ENCODE results near the gene TNFSF12.

GRCh38 chr17:7515911-7516610, 32.8 kb upstream of the TNFSF12 start:
- no peak for TF ChIP-seq ZFP3 (CRISPR knock-in tag; IDR thresholded peaks at IDR 0.05)
- TF ChIP-seq PATZ1 (CRISPR knock-in tag; IDR thresholded peaks at IDR 0.05; ENCODE audit: borderline replicate concordance), result no peak
- TF ChIP-seq ARNTL (CRISPR knock-in tag; IDR thresholded peaks at IDR 0.05; ENCODE audit: borderline replicate concordance, low read depth), result no peak
- TF ChIP-seq RARB (CRISPR knock-in tag; IDR thresholded peaks at IDR 0.05), result no peak
- TF ChIP-seq CSDC2 (CRISPR knock-in tag; IDR thresholded peaks at IDR 0.05), result no peak
- TF ChIP-seq ZNF8 (CRISPR knock-in tag; IDR thresholded peaks at IDR 0.05), result no peak
- TF ChIP-seq TCF4 (CRISPR knock-in tag; IDR thresholded peaks at IDR 0.05; ENCODE audit: borderline replicate concordance), result no peak
- no peak for TF ChIP-seq ZC3H10 (CRISPR knock-in tag; IDR thresholded peaks at IDR 0.05)
- no peak for TF ChIP-seq SNAI2 (CRISPR knock-in tag; IDR thresholded peaks at IDR 0.05)
